ENCODE data around the gene ZNF140. TPM values are rescaled to one million over a fixed set of nuclear protein-coding genes. Genes with fewer than 3 reads are reported as not detected.

Gene ZNF140
- total RNA-seq (10.5 and 11.9 TPM in 2 replicates), polyA plus RNA-seq (7.6 and 8.9 TPM in 2 replicates), polyA minus RNA-seq (17.7 and 19.1 TPM in 2 replicates), Bru-seq, nascent RNA (percentile 84 among the genes with signal in this experiment), BruChase-seq, experiment 1, labeled RNA remaining after a 6-hour chase (percentile 57 among the genes with signal in this experiment), BruChase-seq, experiment 2, labeled RNA remaining after a 2-hour chase (percentile 73 among the genes with signal in this experiment)
- 11.3 and 13.1 TPM in 2 replicates for polyA plus RNA-seq (2011; cell fraction: cytosol; rRNA removed)
- 28.7 and 31.8 TPM in 2 replicates for polyA plus RNA-seq (2011; cell fraction: nucleus; rRNA removed)
- 13.4 and 16.4 TPM in 2 replicates for polyA plus RNA-seq (2012)
- 3.0 TPM for polyA minus RNA-seq (2011; cell fraction: cytosol; rRNA and poly(A)+ RNA removed)
- 32.0 and 40.1 TPM in 2 replicates for polyA minus RNA-seq (2011; cell fraction: nucleus; rRNA and poly(A)+ RNA removed)
- long read RNA-seq, transcript ZNF140-202 (5 exons, 3,550 nt): minor isoform, 5 of 42 reads
- long read RNA-seq, transcript ZNF140-209 (6 exons, 2,328 nt): major isoform, 15 of 42 reads
- long read RNA-seq, partial matches to known transcripts: 1 of 42 reads
- long read RNA-seq, other reads (novel, unspliced or antisense): 18 of 42 reads

DNA sequence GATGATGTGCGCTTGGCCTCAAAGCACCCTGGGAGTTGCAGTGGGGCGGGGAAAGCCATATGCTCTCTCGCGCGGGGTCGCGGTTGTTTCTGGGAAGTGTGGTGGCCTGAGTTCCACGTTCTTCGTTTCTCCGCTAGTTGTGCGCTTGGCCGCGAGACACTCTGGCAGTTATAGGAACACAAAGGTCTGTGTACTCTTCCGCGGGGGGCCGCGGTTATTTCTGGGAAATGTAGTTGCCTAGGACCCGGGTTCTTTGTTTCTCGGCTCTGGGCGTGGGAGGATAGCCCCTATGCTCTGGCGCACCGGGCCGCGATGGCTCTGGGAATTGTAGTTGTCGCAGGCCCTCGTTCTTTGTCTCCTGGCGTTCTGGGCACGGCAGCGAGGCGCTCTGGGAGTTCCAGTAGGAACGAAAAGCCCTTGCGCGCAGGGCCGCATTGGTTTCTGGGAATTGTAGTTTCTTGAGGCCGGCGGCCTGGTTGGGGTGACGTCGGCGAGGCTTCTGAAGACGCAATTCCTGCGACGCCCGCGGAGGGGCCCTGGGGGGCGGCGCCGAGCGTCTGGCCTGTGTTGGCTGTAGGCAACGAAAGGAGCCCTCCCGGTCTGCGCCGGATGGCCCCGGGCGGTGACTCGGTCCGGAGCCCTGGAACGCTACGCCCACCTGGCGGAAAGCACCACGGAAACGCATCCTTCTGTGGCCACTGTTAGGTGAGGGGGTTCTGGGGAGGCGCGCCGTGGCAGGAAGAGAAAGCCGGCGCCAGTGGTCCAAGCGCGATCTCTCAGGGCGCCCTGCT, at the start of gene ZNF140:
Gene ZNF140, plus strand, starts transcription at position 556 of the 791 bp plus-strand sequence. CDS start 398 bp downstream, outside the sequence.
- POLR2A ChIA-PET: interaction anchor here (0.7 to 1.1 kb wide), 2 partner anchors 50 to 97 kb away, joined by 3 to 11 read pairs; partner anchors contain the start of genes ZNF10 and ZNF891

More for the DNA sequence above, at the start of gene ZNF140:
- peak within 1 kb of the TSS; percentile 92 for H3K27ac ChIP-seq (ENCODE audit: insufficient read depth, low read depth, low read length)
- peak within 1 kb of the TSS; percentile 55 to 82 (median 57) for H3K4me3 ChIP-seq (replicated peaks in 1 of 3; ENCODE audit: insufficient read depth in 1 of 3, low read depth in 1 of 3, low read length in 3 of 3)
- H3K4me2 ChIP-seq (ENCODE audit: insufficient read depth, low read length): peak within 1 kb of the TSS; percentile 72
- dilution Hi-C loops (cut with MboI; ENCODE audit: extremely low pct_ligation_motif_present, low sequenced_read_pairs): no loop called here
- CTCF ChIA-PET: interaction anchor here (1.1 kb wide), 3 partner anchors 50 to 101 kb away, joined by 4 to 9 read pairs (median 4); partner anchors contain the start of genes ZNF10, ZNF268 and ZNF891
- peak within 1 kb of the TSS; percentile 93 for H3K9ac ChIP-seq (replicated peaks; ENCODE audit: extremely low read depth, insufficient read depth, low read length)
- FAIRE-seq: no peak
- peak; percentile 98 for DNase-seq (ENCODE audit: low read depth, low spot score)
- H3K4me1 ChIP-seq (ENCODE audit: control insufficient read depth, extremely low read depth, insufficient read depth, low read length): peaks cover 6% of the 10 kb centered on the region
- peaks cover 3 to 6% of the 10 kb centered on the region in 2 experiments for H3K36me3 ChIP-seq (ENCODE audit: control insufficient read depth in 2 of 2, extremely low read depth in 1 of 2, insufficient read depth in 2 of 2, low read length in 2 of 2)
- H2AFZ ChIP-seq (ENCODE audit: low read depth, low read length): peak within 1 kb of the TSS; percentile 84
- peaks cover 11% of the 10 kb centered on the region for H3K79me2 ChIP-seq (ENCODE audit: control insufficient read depth, insufficient read depth, low read length)
- intact Hi-C loops (cut with micrococcal nuclease): loop anchor here (1.0 to 5.0 kb wide), 6 partner anchors 43 to 193 kb away; partner anchors contain the start of genes CHFR, ZNF10, ZNF26 and ZNF268
- H3K27me3 ChIP-seq (ENCODE audit: control insufficient read depth in 2 of 2, insufficient read depth in 2 of 2, low read length in 2 of 2): no peaks in the 10 kb centered on the region
- H3K9me1 ChIP-seq (replicated peaks; ENCODE audit: control insufficient read depth, extremely low read depth, insufficient read depth, low read length): no peaks in the 10 kb centered on the region
- BruUV-seq (replicated peaks): TSS peak; percentile 79
- no peaks in the 10 kb centered on the region for H4K20me1 ChIP-seq (replicated peaks; ENCODE audit: control insufficient read depth, extremely low read depth, insufficient read depth, low read length)
- TF ChIP-seq, protein P1, sequence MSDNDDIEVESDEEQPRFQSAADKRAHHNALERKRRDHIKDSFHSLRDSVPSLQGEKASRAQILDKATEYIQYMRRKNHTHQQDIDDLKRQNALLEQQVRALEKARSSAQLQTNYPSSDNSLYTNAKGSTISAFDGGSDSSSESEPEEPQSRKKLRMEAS (IDR thresholded peaks at IDR 0.05; ENCODE audit: insufficient read depth, insufficient read length): peak; percentile 45
- TF ChIP-seq JUN (IDR thresholded peaks at IDR 0.05; ENCODE audit: borderline replicate concordance, insufficient read depth, insufficient read length, low read depth) (no peak), POLR2AphosphoS5 (IDR thresholded peaks at IDR 0.05; ENCODE audit: insufficient read depth, low read depth, low read length) (peak; percentile 19), POLR2A (IDR thresholded peaks at IDR 0.05; ENCODE audit: low read depth, low read length) (peak; percentile 83), MYC (IDR thresholded peaks at IDR 0.05; ENCODE audit: low read depth, low read length) (no peak), FOS (IDR thresholded peaks at IDR 0.05; ENCODE audit: borderline replicate concordance, insufficient read depth, low read length) (no peak), EZH2 (IDR thresholded peaks at IDR 0.05; ENCODE audit: borderline replicate concordance, low read depth, low read length, severe bottlenecking) (no peak), GATA2 (IDR thresholded peaks at IDR 0.05; ENCODE audit: insufficient read depth, insufficient read length, low read depth, low read length) (no peak)
- TF ChIP-seq, protein P2, sequence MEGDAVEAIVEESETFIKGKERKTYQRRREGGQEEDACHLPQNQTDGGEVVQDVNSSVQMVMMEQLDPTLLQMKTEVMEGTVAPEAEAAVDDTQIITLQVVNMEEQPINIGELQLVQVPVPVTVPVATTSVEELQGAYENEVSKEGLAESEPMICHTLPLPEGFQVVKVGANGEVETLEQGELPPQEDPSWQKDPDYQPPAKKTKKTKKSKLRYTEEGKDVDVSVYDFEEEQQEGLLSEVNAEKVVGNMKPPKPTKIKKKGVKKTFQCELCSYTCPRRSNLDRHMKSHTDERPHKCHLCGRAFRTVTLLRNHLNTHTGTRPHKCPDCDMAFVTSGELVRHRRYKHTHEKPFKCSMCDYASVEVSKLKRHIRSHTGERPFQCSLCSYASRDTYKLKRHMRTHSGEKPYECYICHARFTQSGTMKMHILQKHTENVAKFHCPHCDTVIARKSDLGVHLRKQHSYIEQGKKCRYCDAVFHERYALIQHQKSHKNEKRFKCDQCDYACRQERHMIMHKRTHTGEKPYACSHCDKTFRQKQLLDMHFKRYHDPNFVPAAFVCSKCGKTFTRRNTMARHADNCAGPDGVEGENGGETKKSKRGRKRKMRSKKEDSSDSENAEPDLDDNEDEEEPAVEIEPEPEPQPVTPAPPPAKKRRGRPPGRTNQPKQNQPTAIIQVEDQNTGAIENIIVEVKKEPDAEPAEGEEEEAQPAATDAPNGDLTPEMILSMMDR (IDR thresholded peaks at IDR 0.05; ENCODE audit: extremely low read depth in 1 of 2, insufficient read depth in 1 of 2, low read depth in 1 of 2, low read length in 2 of 2): peak; percentile 11 to 42
- H3K9me3 ChIP-seq (replicated peaks; ENCODE audit: control insufficient read depth, insufficient read depth, low read length): no peaks in the 10 kb centered on the region

Data from endothelial cell of umbilical vein (primary cell).